Kidney glomerular epithelial cell (primary cell): ENCODE data around the gene CCDC92.

ENCODE experiments used
- DNase-seq: peaks from one replicate; lab custom pipeline; 2025; lab: John Stamatoyannopoulos, UW

Gene CCDC92

GRCh38 chr12:123910057-123910456 lies 62.6 kb downstream of the CCDC92 start:
- no peak for DNase-seq

GRCh38 chr12:123908884-123909725 lies 63.5 kb downstream of the CCDC92 start:
- no peak for DNase-seq

GRCh38 chr12:123907726-123908476 lies 64.7 kb downstream of the CCDC92 start:
- no peak for DNase-seq

GRCh38 chr12:123906711-123907420 lies 65.8 kb downstream of the CCDC92 start:
- no peak for DNase-seq

GRCh38 chr12:123905319-123905925 lies 67.2 kb downstream of the CCDC92 start:
- peak; percentile 54 for DNase-seq

GRCh38 chr12:123903301-123904065 lies 69.1 kb downstream of the CCDC92 start:
- no peak for DNase-seq

- DNase-seq: no peak
Observed at GRCh38 chr12:123902821-123903220, 69.8 kb downstream of the CCDC92 start.

GRCh38 chr12:123900871-123901376 lies 71.7 kb downstream of the CCDC92 start:
- DNase-seq: no peak

GRCh38 chr12:123899368-123899767 lies 73.3 kb downstream of the CCDC92 start:
- no peak for DNase-seq

GRCh38 chr12:123898673-123899072 lies 74.0 kb downstream of the CCDC92 start:
- no peak for DNase-seq

GRCh38 chr12:123897221-123897620 lies 75.4 kb downstream of the CCDC92 start:
- DNase-seq: peak; percentile 16

GRCh38 chr12:123896767-123897166 lies 75.9 kb downstream of the CCDC92 start:
- no peak for DNase-seq

GRCh38 chr12:123895451-123895850 lies 77.2 kb downstream of the CCDC92 start:
- no peak for DNase-seq

GRCh38 chr12:123894823-123895345 lies 77.7 kb downstream of the CCDC92 start:
- DNase-seq: no peak

GRCh38 chr12:123893276-123893675 lies 79.4 kb downstream of the CCDC92 start:
- no peak for DNase-seq

GRCh38 chr12:123892853-123893252 lies 79.8 kb downstream of the CCDC92 start:
- no peak for DNase-seq

GRCh38 chr12:123892180-123892559 lies 80.5 kb downstream of the CCDC92 start:
- DNase-seq: no peak

- DNase-seq: no peak
Observed at GRCh38 chr12:123891516-123892179, 81.0 kb downstream of the CCDC92 start.

GRCh38 chr12:123891011-123891410 lies 81.6 kb downstream of the CCDC92 start:
- DNase-seq: no peak

GRCh38 chr12:123890536-123890902 lies 82.1 kb downstream of the CCDC92 start:
- no peak for DNase-seq
